Measurements from ENCODE around the gene RAC3.

Gene RAC3

DNA sequence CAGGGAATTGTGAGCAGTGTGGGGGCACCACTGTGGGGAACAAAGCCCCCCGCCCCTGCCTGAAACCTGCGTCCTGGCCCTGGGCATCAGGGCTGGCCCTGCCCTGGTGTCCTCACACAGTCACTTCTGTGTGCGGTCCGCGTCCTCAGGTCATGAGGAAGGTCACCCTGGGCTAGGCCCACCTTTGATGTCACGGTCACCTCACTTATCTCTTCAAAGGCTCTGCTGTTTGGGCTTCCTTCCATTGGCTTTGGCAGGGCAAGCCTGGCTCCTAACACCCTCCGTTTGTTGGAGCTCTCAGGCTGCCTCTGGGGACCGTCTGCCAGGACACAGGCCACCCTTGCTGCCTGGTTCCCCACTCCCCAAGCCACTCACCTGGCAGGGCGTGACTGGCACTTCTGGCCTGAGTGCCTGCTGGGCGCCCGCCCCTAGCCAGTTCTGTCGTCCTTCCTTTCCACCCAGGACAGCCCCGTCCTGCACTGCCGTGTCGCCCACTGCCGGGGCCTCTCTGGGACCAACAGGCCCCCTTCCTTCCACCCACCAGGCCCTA lies 17.6 kb upstream of the RAC3 start:
- DNase-seq: no peak

DNA sequence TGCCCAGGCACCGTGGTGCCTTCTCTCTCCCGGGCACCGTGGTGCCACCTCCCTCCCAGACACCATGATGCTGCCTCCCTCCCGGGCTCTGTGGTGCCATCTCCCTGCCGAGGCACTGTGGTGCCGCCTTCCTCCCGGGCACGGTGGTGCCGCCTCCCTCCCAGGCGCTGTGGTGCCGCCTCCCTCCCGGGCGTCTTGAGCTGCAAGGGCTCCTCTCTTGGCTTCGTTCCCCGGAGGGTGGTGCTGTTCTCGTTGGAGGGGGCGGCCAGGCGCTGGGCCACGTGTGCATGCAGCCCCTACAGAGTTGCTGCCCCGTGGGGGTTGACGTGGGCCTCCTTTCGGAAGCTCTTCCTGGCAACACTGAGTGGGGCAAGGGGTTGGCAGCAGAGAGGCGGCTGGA lies 17.0 kb upstream of the RAC3 start:
- no peak for DNase-seq

DNA sequence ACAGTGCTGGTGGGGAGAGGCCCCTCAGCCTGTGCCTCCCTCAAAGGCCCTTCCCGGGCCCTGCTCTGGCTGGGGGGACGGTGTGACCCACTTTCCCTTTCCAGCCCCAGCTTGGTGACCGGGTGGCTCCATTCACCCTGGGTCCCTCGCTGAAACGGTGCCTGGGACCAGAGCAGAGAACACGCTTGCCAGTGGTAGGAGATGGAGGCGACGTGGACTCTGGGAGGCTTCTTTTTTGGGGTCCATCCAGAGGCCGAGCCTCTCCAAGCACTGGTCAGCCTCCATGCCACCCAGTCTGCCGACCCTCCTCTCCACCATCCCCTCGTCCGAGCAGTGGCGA lies 16.5 kb upstream of the RAC3 start:
- no peak for DNase-seq

DNA sequence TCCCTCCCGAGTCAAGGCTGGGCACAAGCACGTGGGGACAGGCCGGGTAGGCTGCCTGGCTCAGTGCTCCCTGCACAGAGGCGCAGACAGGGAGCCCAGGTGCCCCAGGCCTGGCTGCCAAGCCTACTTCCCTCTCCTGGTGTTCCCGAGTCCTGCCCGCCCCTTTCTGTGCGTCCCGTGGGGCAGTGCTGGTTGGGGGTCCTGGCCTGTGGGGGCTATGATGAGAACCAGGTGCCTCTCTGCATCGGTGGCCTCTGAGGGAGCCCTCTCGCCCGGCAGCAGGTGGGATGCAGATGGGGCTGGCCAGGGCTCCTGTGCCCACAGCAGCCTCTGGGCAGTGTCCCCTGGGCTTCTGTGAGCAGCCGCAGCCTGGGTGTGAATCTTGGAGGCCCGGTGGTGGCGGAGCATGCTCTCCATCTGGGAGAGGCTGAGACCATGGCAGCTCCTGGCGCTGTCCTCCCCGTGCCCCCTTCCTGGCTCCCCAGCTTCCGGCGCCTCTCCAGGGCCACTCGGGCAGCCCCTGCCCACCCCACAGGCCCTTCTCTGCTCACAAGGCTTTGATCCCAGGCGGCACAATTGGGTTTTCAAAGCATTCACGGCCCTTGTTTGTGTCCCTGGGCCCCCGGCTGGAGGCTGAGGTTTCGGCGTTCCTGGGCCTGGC lies 16.0 kb upstream of the RAC3 start:
- DNase-seq: no peak

DNA sequence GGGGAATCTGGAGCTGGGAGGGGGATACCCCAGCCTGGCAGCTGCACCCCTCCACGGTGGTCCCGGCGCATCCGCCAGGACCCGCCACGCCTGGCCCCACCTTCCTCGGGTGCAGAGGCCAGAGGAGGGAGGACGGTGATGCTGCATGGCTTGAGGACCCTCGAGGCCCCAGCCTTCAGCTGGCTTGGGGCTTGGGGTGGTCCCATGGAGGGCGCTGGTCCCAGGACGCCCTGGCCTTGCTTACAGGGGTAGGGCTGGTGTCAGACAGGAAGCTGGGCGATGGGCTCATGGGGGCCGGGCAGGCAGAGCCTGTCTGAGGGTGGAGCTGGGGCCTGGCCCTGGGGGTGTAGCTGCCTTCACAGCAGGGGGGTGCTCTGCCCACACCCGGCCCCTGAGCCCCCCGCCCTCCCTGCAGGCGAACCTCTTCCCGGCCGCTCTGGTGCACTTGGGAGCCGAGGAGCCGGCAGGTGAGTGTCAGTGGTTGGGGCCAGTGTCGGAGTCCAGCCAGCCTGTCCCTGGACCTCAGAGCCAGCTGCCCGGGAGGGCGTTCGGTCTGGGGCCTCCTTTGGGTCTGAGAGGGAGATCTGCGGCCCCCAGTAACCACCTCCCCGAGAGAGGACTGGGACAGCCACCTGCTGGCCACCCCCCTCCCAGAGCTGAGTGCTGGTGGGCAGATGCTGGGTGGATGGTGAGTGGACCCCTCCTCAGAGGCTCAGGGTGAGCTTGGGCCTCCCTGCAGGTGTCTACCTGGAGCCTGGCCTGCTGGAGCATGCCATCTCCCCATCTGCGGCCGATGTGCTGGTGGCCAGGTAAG lies 15.2 kb upstream of the RAC3 start:
- DNase-seq: no peak

DNA sequence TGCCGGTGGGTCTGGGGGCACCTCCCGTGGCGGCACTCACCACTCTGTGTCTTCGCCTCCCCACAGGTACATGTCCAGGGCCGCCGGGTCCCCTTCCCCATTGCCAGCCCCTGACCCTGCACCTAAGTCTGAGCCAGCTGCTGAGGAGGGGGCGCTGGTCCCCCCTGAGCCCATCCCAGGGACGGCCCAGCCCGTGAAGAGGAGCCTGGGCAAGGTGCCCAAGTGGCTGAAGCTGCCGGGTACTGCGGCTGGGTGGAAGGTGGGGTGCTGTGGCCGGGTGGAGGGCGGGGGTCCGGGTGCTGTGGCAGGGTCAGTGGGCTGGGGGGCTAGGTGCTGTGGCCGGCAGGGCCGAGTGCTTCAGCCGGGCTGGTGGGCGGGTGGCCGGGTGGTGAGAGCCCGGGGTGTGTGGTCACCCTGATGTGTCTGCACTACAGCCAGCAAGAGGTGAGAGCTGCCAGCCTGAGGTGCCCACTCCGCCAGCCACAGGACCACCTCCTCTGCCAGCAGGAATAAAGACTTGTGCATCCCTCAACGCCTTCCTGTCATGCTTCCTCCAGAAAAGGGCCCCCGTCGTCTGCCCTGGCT lies 14.5 kb upstream of the RAC3 start:
- DNase-seq: no peak

DNA sequence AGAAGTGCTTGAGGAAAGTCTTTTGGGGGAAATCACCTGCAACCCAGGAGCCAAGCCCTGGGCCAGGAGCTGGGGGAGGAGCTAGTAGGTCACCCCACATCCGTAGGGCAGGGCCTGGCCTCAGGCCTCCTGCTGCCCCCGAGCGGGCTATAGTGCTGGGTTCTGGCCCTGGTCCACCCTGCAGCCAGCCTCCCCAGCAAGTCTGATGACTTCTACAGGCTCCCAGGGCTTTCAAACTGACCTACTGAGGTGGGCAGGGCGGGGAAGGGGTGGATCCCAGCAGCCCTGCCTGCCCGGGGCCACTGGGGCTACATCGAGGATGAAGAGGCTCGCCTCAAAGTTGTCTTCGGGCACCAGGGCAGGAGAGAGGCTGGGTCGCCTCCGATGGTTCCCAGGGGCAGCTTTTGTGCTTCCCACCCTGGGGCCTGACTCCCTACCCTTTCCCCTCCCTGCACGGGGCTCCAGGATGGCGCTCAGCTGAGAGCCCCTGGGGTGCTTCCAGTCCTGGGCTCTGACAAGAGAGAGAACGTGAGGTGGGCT lies 13.8 kb upstream of the RAC3 start:
- DNase-seq: no peak

DNA sequence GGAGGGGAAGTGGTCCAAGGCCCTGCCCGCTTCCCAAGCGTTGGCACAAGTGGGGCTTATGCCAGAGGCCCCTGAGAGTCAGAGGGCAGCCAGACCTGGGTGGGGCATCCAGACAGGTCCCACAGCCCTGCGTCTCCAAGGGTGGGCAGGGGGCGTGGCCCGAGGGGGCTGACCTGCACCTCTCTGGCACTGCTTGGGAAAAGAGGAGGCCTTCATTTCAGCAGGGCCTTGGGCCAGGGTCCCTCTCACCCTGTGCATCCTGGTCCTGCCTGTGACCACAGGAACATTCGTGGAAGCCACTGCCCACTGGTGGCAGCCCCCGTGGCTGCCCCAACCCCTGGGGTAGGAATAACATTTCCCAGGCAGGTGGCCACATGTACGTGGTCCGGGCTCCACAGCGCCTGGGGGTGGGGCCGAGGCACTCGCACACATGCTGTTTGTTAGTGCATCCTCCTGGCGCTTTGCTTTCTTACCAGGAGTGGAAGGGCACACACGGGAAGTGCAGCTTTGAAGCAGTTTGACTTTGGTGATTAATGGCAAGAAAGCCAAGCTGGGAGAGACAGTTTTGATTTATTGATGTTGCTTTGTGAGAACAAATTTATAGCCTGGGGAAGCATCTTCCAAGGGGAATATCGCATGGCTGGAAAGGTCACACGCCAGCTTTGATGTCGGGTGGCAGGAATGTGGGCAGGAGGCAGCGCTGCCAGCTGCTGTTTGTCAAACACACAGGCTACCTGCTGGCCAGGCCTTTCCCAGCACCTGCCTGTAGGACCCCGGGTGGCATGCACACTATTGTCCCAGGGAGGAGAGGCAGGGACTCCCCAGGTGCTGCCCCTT lies 13.1 kb upstream of the RAC3 start:
- no peak for DNase-seq

DNA sequence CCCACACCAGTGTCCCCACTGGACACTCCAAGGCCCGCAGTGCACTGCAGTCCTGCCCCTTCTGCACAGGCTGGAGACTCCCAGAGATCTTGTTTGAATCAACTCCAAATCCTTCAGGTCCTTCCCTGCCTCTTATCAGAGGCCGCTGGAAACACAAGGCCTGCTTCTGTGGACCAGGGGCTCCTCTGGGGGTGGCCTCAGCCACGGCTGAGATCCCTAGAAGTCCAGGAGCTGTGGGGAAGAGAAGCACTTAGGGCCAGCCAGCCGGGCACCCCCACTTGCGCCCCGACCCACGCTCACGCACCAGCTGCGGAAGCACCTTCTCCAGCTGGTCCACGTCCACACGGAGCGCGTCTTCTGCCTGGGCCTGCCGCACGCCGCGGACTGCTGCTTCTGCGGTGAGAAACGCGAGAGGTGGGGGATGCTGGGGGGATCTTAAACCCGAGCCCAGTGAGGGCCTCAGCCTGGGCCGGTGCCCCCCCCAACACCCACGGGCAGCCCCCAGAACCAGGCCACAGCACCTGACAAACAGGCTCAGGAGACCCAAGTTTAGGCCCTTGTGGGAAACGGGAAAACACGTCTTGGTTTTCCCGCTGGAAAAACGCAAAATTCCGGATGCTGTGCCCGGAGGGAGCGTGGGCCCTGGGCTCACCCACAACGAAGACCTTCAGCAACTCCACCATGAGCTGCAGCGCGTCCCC lies 12.3 kb upstream of the RAC3 start:
- no peak for DNase-seq

DNA sequence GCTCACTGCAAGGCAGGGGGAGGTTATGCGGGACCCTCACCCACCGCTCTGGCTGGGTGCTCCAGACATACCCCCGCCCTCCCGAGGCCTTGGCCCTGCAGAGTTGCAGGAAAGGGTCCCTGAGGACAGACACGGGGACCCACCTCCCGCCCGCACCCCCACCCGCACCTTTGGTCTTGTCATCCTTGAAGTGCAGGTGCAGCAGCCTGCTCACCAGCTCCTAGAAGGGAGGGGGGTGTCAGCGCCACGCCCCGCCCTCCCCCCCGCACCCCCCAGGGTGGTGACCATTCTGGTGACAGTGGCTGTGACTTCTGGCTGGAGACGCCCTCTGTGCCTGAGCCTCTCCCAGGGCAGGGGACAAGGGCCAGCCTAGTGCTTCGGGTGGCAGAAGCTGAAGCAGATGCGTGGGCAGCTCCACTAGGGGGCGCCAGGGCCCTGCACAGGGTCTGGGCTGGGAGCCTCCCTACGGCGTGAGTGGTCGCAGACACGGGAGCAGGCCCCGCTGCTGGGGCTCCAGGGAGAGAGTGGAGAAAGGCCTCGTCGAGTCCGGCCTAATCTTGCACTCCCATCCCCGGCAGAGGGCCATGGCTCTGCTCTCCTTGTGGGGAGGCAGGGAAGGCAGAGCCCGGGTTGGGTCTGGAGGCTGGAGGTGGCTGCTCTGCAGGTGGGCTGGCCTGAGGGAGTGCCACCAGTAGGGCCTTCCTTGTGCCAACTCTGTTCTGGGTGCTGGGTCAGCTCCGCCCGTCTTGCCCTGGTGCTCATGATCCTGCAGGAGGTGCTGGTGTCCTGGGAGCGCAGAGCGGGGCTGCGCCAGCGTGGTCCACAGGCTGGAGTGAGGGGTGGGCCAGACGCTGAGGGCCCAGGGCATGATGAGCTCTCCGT lies 11.5 kb upstream of the RAC3 start:
- DNase-seq: peak; percentile 25

DNA sequence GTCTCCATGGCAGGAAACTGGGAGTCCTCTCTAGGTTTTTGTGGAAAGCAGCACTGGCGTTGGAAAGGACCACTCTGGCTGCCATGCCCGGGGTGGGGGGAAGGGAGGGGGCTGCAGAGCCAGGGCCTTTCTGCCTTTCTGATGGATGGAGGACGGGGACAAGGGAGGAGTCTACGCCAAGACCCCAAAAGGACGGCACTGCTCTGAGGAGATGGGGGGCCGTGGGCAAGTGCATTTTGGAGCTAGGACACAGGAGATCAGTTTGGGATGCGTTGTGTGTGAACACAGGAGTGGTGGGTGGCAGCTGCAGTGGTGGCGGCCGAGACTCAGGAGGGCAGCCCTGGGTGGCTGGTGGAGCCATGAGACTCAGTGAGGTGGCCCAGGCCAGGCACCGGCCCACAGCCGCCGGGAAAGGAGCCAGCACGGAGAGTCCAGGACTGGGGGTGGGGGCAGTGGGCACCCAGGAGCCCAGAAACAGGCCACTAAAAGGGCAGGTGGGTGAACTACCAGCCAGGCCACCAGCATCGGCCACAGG lies 10.8 kb upstream of the RAC3 start:
- no peak for DNase-seq

DNA sequence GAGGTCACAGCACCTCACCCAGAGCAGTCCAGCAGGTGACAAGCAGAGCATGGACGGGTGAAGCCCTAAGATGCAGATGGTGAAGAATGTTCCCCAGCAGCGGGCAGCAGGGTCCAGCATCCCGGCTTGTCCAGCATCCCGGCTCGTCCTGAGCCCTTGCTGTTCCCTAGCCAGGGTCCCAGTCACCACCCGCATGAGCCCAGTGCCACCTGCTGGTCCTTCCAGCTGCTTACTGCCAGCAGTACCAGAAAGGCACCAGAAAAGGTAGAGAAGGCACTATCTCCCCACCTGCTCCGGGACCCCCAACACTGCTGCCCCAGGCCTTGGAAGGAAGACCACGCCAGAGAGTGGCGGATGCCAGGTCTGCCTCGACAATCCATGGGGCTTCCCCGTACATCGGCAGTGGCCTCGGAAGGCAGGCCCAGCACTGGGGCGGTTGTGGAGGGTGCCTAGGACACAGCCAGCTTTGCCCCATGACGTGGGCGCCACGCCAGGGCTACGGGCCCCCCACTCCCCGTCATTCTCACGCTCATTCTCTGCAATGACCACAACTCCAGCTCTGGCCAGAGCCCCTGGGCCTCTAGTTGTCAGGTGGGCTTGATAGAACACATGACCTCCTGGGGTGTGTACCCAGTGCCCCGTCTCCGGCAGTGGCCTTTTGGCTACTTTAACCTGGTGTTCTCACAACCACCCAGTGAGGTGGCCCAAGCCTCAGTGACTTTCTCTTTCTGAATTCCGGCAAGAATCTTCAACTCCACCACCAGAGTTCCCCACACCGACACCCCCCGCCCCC lies 10.2 kb upstream of the RAC3 start:
- DNase-seq: peak; percentile 35

DNA sequence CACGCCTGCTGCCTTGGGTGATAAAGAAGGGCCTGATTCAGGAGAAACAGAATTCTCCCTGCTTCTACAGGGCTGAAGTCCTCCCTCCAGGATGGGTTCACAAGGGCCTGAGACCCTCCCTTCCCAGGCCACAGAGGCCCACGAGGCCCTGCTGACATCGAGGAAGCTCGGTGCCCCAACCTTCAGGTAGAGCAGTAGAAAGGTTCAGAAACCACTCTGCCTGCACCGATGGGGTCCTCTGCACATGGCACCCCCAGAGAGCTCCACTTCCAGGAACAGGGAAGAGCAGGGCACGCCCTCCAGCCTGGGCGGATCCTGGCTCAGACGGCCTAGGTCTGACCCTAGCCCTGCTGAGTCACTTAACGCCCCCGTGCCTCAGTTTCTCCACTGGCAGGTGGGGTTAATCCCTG lies 9.6 kb upstream of the RAC3 start:
- DNase-seq: no peak

DNA sequence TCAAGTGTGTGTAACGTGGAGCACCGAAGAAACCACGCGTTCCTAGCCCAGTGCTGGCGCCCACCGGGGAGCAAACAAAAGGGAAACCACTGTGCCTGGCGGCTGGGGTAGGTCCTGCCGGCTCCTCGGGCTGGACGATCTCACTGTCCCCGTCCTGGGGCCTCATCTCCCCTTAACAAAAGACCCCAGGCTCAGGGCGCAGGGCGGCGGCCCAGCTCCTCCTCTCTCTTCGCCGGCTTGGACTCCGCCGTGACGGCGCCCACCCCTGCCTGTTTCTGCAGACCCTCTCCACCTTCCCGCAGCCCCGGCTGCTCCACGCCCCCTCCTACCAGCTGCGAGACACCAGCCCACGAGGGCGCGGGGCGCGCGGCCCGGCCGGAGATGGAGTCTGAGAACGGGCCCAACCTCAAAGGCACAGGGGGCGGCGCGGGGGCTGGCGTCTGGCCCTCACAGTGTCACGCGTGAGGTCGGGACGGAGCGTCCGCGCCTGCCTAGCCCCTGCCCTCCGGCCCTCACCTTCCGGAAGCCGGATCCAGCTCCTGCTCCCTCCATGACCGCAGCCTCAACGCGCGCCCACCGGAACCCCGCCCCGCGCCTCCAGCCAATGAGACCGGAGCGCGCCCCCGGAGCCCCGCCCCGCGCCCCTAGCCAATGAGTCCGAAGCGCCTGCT lies 9.0 kb upstream of the RAC3 start, which contains the start of gene CENPX:
CENPX (minus strand) TSS at position 569 of the 671 bp plus-strand sequence; CDS start at position 552, 17 bp downstream.
- no peak for DNase-seq

DNA sequence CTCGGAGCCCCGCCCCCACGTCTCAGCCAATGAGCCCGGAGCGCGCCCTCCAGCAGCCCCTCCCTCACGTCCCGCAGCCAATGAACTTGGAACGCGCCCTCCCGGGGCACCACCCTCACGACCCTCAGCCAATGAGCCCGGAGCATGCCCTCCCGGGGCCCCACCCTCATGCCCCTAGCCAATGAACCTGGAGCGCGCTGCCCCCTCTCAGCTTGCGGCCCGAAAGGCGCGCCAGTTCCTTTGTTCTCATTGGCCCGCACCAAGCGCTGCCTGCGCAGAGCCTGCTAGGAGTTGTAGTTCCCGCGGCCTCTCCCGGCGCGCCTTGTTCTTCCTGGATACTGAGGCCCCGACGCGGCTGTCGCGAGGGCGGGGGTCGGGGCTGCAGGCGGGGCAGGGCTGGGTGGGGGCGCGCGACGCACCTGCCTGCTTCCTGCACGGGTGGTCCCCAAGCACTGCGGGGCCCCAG lies 8.5 kb upstream of the RAC3 start, which contains the start of gene LRRC45:
LRRC45 (plus strand) TSS at position 325 of the 466 bp plus-strand sequence. CDS start 339 bp downstream, outside the sequence.
- peak; percentile 100 for DNase-seq

DNA sequence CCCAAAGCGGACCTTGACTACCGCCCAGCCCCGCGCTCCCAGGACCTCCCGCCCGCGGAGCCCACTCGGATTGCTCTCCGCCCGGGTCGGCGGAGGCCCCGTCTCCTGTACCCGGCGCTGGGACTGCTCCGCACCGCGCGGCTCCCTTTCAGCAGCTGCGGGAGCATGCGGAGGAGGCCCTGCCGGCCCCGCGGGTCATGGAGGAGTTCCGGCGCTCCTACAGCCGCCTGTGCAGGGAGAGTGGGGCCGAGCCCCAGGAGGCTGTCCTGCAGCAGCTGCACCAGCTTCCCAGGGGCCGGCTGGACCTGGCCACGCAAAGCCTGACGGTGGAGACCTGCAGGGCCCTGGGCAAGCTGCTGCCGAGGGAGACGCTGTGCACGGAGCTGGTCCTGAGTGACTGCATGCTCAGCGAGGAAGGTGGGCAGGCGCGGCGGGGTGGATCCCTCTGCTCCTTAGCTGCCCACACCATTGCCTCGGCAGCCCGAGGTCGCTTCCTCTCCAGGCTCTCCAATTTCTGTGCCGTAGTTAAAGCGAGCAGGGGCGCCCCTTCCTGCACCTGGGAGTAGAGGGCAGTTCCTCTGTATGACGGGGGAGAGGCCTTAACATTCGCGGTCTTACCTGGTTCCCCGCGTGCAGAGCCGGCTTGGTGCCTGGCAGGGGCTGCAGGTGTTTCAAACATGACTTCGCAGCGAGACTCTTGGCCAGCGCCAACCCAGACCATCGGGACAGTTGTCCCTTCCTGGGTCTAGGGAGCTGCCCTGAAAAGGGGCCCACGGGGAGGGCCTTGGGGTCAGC lies 7.8 kb upstream of the RAC3 start:
- peak; percentile 51 for DNase-seq

DNA sequence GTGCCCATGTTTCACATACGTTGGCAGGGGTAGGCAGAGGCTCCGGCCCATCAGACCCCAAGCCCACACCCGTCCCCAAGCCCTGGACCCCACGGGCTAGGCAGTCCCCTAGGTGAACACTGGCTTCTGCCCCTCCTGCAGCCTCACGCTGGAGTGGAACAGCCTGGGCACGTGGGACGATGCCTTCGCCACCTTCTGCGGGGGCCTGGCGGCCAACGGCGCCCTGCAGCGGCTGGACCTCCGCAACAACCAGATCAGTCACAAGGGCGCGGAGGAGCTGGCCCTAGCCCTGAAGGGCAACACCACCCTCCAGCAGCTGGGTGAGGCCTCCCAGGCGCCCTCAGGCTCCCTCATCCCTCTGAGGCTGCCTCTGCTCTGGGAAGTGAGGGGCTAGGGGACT lies 6.6 kb upstream of the RAC3 start:
- DNase-seq: no peak
